H54 (cell line): Measurements from ENCODE around the gene ATP4B.

Experiments
- DNase-seq: peaks from one replicate; pipeline ENCODE4 v3.0.0; 2011; ENCODE audit warnings: low spot score, mixed read lengths; ENCODE audit not compliant: insufficient read length
- FAIRE-seq: peaks from 3 replicates; lab custom pipeline; 2011; peaks lifted over from hg19 to GRCh38; lab: Jason Lieb, UNC
- POLR2A ChIP-seq: IDR thresholded peaks from 2 replicates; pipeline ENCODE4 v1.6.1; 2011; ENCODE audit warnings: low read depth, mild to moderate bottlenecking, low read length

ATP4B gene

GRCh38 chr13:113607056-113607888, 50.7 kb downstream of the ATP4B start:
- TF ChIP-seq POLR2A = no peak
- no peak for FAIRE-seq
- no peak for DNase-seq

DNA sequence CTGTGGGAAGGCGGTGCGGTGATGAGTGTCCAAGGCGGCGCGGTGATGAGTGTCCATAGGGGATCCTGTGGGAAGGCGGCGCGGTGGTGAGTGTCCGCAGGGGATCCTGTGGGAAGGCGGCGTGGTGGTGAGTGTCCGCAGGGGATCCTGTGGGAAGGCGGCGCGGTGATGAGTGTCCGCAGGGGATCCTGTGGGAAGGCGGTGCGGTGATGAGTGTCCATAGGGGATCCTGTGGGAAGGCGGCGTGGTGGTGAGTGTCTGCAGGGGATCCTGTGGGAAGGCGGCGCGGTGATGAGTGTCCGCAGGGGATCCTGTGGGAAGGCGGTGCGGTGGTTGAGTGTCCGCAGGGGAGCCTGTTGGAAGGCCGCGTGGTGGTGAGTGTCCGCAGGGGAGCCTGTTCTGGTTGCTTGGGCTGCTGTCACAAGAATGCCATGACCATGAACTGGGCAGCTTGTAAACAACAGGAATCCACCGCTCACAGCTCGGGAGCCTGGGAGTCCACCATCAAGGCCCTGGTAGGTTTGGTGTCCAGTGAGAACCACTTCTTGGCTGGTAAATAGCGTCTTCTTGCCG, 52.0 kb downstream of the ATP4B start:
- DNase-seq (no peak), FAIRE-seq (no peak)
- no peak for TF ChIP-seq POLR2A

DNA sequence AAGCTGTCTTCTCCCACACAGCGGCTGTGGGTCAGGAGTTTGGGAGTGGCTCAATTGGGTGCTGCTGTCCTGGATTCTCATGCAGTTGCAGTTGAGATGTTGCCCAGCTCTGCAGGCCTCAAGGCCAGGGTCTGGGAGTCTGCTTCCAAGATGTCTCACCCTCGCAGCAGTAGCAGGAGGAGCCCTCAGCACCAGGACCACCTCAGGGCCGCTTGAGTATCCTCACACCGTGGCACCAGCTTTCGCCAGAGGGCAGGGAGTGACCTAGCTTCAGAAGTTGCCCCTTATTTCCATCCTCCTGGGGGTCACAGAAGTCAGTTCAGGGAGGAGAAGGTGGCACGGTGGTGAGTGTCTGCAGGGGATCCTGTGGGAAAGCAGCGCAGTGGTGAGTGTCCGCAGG, 52.5 kb downstream of the ATP4B start:
- no peak for TF ChIP-seq POLR2A
- no peak for FAIRE-seq

GRCh38 chr13:113604186-113604585, 53.8 kb downstream of the ATP4B start:
- FAIRE-seq (no peak), DNase-seq (no peak)
- TF ChIP-seq POLR2A = no peak

More for the DNA sequence above, 52.5 kb downstream of the ATP4B start:
- DNase-seq = no peak

DNA sequence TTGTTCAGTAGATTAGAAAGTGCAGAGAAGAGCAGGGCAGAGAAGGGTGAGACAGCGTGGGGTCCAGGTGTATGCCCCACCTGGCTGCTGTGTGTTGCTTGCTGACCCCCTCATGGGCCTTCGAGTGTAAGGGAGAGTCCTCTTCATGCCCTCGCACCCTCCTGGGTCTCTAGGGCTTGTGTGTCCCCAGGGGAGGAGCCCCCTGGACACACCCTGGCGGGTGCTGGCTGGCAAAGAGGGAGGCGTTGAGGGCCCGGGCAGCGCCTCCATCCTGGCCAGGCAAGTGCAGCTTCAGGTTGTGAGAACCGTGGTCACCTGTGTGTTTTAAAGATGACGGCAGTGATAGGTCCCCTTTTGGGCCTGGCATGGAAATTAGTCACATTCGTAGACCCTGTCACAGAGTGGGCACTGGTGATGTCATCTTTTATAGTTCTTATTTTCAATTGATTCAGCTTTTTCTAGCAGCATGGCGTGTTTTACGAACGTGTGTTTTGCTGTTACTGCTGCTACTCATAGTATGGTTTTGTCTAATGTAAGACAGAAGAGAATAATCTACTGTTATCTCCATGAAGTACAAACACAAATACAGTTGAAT, 54.8 kb downstream of the ATP4B start:
- no peak for DNase-seq
- TF ChIP-seq POLR2A = no peak
- FAIRE-seq = no peak

DNA sequence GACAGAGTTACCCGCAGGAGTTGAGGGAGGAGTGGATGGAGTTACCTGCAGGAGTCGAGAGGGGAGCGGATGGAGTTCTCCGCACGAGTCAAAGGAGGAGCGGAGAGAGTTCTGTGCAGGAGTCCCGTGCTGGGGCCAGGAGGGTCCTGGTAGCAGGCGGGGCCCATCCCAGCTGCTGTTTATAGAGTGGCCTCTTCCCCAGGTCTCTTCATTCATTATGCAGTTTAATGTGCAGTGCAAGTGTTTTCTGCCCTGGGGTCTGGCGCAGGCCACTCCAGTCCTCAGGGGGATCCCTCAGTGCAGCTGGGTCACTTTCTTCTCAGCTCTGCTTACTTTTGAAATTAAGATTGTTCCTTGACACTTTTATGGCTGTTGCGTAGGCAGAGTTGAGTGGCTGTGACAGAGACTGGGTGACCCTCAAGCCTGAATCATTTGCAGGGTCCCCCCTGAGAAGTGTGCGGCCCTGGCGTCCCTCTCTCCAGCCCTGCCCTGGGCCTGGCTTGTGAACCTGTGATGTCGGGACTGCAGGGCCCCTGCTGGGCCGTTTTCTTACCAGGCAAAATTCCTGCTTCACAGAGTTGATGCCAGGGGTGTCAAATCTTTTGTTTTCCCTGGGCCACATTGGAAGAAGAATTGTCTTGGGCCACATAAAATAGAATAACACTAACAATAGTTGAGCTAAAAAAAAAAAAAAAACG, 55.6 kb downstream of the ATP4B start:
- no peak for DNase-seq
- no peak for FAIRE-seq
- TF ChIP-seq POLR2A = no peak

DNA sequence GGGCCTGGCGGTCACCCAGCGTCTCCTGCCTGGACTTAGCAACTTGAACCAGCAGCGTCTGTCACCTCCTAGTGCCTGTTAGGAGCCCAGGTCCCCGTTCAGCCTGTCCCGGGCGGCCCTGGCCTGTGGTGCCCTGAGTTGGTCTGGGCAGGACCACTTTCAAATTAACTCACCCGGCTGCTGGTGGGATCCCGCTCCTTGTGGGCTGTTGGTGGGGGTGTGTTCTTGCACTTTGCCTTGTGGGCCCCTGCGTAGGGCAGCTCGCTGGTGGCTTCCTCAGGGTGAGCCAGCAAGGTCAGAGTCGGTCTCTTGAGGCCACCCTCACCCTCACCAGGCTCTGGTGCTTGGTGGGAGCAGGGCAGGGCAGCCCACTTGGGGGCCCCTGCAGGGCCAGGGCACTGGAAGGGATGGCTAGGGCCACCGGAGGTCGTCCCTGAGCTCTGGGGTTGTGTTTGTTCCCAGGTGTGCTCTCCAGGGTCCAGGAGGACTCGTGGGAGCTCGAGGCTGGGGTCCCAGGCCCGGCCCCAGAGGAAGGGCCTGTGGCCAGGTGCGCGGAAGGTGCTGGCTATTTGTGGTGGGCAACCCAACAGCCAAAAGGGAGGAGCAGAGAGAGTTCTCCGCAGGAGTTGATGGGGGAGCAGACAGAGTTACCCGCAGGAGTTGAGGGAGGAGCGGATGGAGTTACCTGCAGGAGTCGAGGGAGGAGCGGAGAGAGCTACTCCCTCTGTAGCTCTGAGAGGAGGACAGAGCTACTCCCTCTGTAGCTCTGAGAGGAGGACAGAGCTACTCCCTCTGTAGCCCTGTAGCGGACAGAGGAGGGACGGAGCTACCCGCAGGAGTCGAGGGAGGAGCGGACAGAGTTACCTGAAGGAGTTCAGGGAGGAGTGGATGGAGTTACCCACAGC, 56.6 kb downstream of the ATP4B start:
- DNase-seq (no peak), FAIRE-seq (no peak)
- no peak for TF ChIP-seq POLR2A

DNA sequence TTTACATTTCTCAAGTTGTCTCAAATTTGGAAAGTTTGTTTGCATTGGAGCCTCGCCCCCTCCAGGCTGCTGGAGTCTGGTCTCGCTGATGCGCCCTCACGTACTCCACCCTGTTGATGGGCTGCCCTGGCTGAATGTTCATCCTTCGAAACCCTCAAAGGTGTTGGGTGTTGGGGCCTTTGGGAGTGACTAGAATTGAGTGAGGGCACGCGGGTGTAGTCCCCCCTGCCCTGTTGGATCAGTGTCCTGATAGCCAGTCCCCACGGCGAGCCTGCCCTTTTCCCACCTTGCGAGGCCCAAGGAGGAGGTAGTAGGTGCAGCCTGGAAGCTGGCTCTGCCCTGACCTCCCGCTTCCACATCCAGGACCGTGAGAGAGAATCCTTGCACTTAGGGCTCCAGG, 58.6 kb downstream of the ATP4B start:
- FAIRE-seq (no peak), DNase-seq (no peak)
- no peak for TF ChIP-seq POLR2A
